Activated T-helper 17 cell treated with anti-CD3 and anti-CD28 coated beads, Interleukin-2, amount 50 U/mL, for 72 hours (primary cell): Measurements from ENCODE around the gene SLC25A25. TPM values are rescaled to one million over a fixed set of nuclear protein-coding genes. Genes with fewer than 3 reads are reported as not detected.
"Not testable (repeated sequence)": the region's sequence is repeated elsewhere in the genome, so short reads cannot be mapped to it uniquely, and the experiment has no call there.

Source experiments
- ATAC-seq: fragments of 150-1000 bp; cut with Tn5 transposase; replicated peaks from 2 replicates; pipeline ENCODE4 v1.10.0; 2021; ENCODE audit warnings: mild to moderate bottlenecking, moderate library complexity
- H3K27ac Mint-ChIP-seq: one replicate; pipeline ENCODE4 v1.8.0; 2022; ENCODE audit warnings: mixed read lengths
- H3K27me3 Mint-ChIP-seq: one replicate; pipeline ENCODE4 v1.8.0; 2022; ENCODE audit warnings: mixed read lengths
- H3K36me3 Mint-ChIP-seq: one replicate; pipeline ENCODE4 v1.8.0; 2022; ENCODE audit warnings: low read depth, mild to moderate bottlenecking, mixed read lengths
- H3K4me1 Mint-ChIP-seq: one replicate; pipeline ENCODE4 v1.8.0; 2022; ENCODE audit warnings: mixed read lengths
- H3K4me3 Mint-ChIP-seq: one replicate; pipeline ENCODE4 v1.8.0; 2022; ENCODE audit warnings: mild to moderate bottlenecking, mixed read lengths
- H3K9me3 Mint-ChIP-seq: one replicate; pipeline ENCODE4 v1.8.0; 2022; ENCODE audit warnings: mixed read lengths
- total RNA-seq, 2 donors: library from RNA; stranded (reverse); gene quantifications; one replicate each; pipeline ENCODE4 v1.2.3, GENCODE V29; 2022

Gene SLC25A25
- total RNA-seq, 2 donors from 2014 or later = 10.8 to 12.7 TPM

DNA sequence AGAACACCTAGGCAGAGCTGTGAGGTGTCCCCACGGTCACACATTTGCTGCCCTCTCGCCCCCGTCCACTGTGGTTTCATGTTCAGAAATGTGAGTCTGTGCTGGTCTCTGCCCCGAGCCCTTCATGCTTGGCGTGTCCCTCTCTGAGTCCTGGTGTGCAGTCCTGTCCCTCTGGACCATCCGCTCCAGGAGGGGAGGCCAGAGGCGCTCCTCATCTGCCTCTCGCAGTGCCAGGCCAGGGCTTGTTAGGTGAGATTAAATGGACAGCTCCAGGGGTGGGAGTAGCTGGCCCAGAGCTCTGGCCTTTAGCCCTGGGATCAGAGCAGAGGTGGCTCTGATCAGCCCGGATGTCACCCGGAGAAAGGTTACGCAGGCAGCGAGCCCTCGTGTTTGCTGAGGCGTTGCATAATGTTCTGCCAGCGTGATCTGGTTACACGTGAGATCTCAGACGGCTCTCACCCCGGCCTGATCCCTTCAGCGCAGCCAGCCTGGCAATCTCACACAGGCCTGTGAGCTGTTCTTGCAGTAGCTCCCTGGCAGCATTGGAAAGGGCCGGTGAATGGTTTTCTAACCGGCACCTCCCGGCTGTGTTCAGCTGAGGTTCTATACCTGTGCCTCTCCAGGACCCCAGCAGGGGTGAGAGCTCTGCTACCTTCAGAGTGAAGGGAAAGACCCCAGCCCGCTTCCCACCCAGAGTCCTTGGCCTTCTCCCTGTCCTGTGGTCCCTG is 35.0 kb downstream of the SLC25A25 start:
- Mint-ChIP-seq H3K36me3 (peaks cover 67% of the 10 kb centered on the region), H3K4me3 (no peak overlapping the region), H3K9me3 (no peaks in the 10 kb centered on the region), H3K27me3 (no peaks in the 10 kb centered on the region), H3K27ac (peak overlapping the region; percentile 79), H3K4me1 (peaks cover 18% of the 10 kb centered on the region)
- ATAC-seq = no peak

DNA sequence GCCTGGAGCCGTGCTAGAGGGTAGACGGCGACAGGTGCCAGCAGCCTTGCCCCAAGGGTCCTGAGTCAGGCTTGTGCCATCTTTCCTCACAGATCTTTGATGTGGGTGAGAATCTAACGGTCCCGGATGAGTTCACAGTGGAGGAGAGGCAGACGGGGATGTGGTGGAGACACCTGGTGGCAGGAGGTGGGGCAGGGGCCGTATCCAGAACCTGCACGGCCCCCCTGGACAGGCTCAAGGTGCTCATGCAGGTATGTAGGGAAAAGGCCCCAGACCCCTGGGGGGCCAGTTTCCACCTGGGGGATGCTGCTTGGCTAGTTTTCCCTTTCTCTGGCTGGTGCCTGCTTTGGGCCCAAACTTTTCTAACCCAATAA is 35.5 kb downstream of the SLC25A25 start:
- Mint-ChIP-seq H3K9me3 (no peaks in the 10 kb centered on the region), H3K27ac (peak overlapping the region; percentile 79), H3K27me3 (no peaks in the 10 kb centered on the region), H3K36me3 (peaks cover 69% of the 10 kb centered on the region), H3K4me3 (no peak overlapping the region), H3K4me1 (peaks cover 15% of the 10 kb centered on the region)
- ATAC-seq = peak; percentile 75

DNA sequence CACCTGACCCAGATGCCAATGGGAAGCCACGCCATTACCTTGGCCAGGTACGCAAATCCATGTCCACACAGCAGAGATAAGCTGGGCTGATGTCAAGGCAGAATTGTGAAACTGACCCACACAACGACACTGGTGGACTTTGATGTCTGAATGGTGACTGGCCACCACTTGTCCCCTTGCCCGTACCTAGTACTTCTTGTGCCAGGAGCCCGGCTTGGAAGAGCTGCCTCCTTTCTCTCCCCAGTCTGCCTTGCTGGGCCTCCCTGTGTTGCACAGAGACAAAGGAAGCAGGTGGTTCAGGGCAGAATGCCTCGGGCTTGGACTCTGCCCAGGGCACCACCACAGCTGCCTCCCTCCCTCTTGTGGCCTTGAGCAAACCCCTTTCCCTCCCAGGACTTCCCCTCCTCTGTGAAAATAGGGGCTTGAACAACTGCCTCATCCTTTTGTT is 36.2 kb downstream of the SLC25A25 start:
- Mint-ChIP-seq H3K27me3 (no peaks in the 10 kb centered on the region), H3K4me3 (no peak overlapping the region), H3K36me3 (peaks cover 69% of the 10 kb centered on the region), H3K9me3 (no peaks in the 10 kb centered on the region), H3K4me1 (peaks cover 15% of the 10 kb centered on the region), H3K27ac (no peak overlapping the region)
- no peak for ATAC-seq

DNA sequence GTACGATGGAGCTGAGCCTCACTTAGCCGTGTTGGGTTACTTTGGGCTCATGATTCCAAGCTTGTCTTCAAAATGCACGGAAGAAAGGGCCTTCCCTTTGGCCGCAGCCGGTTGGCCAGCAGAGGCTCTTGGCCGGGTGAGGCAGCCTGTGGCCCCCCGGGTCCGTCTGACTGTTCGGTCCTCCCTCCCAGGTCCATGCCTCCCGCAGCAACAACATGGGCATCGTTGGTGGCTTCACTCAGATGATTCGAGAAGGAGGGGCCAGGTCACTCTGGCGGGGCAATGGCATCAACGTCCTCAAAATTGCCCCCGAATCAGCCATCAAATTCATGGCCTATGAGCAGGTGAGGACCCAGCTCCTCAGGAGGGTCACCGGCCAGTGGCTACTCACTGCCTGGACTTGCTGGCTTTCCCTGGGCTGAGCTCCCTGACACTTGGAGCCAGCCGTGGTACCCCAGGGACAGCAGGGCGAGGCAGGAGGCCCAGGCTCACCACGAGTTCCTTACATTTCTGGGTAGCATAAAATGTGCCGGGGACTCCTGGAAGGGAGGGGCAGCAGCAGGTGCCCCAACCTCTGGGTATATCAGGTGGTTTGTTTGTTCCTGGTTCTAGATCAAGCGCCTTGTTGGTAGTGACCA is 37.6 kb downstream of the SLC25A25 start:
- Mint-ChIP-seq H3K27me3 (no peaks in the 10 kb centered on the region), H3K36me3 (peaks cover 76% of the 10 kb centered on the region), H3K27ac (no peak overlapping the region), H3K4me1 (peaks cover 16% of the 10 kb centered on the region), H3K9me3 (no peaks in the 10 kb centered on the region), H3K4me3 (no peak overlapping the region)
- no peak for ATAC-seq

DNA sequence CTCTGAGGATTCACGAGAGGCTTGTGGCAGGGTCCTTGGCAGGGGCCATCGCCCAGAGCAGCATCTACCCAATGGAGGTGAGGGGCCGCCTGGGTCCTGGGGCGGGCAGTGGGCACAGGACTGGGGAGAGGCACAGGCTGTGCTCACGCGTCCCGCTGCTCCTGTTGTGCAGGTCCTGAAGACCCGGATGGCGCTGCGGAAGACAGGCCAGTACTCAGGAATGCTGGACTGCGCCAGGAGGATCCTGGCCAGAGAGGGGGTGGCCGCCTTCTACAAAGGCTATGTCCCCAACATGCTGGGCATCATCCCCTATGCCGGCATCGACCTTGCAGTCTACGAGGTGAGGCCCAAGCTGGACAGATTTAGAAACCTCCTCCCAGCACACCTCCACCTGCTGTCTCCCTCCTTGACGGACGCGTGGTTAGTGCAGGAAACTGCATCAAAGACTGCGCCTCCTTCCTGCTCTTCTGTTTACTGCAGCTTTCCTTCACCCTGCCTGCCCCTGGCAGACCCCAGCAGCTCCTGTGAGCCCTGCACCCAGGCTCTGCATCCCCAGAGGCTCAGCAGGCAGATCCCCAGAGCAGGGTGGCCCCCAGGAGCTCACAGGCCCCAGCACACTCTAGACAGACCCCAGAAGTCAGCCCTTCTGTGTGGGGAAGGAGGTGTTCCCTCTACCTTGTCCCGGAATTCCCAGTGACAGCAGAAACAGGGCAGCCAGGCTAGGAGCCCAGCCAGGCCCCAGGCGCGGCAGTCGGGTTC is 38.3 kb downstream of the SLC25A25 start:
- Mint-ChIP-seq H3K4me1 (peaks cover 16% of the 10 kb centered on the region), H3K27me3 (no peaks in the 10 kb centered on the region), H3K27ac (no peak overlapping the region), H3K4me3 (no peak overlapping the region), H3K9me3 (no peaks in the 10 kb centered on the region), H3K36me3 (peaks cover 69% of the 10 kb centered on the region)
- no peak for ATAC-seq

DNA sequence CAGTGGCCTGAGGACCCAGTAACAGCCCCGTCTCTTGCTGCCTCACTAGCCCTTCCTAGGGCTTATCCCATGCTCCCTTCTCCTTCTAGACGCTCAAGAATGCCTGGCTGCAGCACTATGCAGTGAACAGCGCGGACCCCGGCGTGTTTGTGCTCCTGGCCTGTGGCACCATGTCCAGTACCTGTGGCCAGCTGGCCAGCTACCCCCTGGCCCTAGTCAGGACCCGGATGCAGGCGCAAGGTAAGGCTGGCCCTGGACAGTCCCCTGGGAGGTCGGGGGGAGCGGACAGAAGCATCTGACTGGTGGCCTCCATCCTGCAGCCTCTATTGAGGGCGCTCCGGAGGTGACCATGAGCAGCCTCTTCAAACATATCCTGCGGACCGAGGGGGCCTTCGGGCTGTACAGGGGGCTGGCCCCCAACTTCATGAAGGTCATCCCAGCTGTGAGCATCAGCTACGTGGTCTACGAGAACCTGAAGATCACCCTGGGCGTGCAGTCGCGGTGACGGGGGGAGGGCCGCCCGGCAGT is 39.0 kb downstream of the SLC25A25 start:
- Mint-ChIP-seq H3K4me3 (no peak overlapping the region), H3K9me3 (no peaks in the 10 kb centered on the region), H3K27me3 (no peaks in the 10 kb centered on the region), H3K27ac (no peak overlapping the region), H3K4me1 (peaks cover 16% of the 10 kb centered on the region), H3K36me3 (peaks cover 66% of the 10 kb centered on the region)
- no peak for ATAC-seq

DNA sequence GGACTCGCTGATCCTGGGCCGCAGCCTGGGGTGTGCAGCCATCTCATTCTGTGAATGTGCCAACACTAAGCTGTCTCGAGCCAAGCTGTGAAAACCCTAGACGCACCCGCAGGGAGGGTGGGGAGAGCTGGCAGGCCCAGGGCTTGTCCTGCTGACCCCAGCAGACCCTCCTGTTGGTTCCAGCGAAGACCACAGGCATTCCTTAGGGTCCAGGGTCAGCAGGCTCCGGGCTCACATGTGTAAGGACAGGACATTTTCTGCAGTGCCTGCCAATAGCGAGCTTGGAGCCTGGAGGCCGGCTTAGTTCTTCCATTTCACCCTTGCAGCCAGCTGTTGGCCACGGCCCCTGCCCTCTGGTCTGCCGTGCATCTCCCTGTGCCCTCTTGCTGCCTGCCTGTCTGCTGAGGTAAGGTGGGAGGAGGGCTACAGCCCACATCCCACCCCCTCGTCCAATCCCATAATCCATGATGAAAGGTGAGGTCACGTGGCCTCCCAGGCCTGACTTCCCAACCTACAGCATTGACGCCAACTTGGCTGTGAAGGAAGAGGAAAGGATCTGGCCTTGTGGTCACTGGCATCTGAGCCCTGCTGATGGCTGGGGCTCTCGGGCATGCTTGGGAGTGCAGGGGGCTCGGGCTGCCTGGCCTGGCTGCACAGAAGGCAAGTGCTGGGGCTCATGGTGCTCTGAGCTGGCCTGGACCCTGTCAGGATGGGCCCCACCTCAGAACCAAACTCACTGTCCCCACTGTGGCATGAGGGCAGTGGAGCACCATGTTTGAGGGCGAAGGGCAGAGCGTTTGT is 39.6 kb downstream of the SLC25A25 start:
- Mint-ChIP-seq H3K36me3 (peaks cover 59% of the 10 kb centered on the region), H3K27ac (no peak overlapping the region)

DNA sequence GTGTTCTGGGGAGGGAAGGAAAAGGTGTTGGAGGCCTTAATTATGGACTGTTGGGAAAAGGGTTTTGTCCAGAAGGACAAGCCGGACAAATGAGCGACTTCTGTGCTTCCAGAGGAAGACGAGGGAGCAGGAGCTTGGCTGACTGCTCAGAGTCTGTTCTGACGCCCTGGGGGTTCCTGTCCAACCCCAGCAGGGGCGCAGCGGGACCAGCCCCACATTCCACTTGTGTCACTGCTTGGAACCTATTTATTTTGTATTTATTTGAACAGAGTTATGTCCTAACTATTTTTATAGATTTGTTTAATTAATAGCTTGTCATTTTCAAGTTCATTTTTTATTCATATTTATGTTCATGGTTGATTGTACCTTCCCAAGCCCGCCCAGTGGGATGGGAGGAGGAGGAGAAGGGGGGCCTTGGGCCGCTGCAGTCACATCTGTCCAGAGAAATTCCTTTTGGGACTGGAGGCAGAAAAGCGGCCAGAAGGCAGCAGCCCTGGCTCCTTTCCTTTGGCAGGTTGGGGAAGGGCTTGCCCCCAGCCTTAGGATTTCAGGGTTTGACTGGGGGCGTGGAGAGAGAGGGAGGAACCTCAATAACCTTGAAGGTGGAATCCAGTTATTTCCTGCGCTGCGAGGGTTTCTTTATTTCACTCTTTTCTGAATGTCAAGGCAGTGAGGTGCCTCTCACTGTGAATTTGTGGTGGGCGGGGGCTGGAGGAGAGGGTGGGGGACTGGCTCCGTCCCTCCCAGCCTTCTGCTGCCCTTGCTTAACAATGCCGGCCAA is 40.4 kb downstream of the SLC25A25 start:
- H3K27ac Mint-ChIP-seq = no peak overlapping the region
- no peak for ATAC-seq
- H3K4me3 Mint-ChIP-seq = no peak overlapping the region
- no peaks in the 10 kb centered on the region for H3K9me3 Mint-ChIP-seq
- H3K4me1 Mint-ChIP-seq = peaks cover 9% of the 10 kb centered on the region
- H3K27me3 Mint-ChIP-seq = no peaks in the 10 kb centered on the region
- H3K36me3 Mint-ChIP-seq = peaks cover 54% of the 10 kb centered on the region

More for the DNA sequence above, 39.6 kb downstream of the SLC25A25 start:
- Mint-ChIP-seq H3K4me1 (peaks cover 14% of the 10 kb centered on the region), H3K27me3 (no peaks in the 10 kb centered on the region), H3K9me3 (no peaks in the 10 kb centered on the region), H3K4me3 (no peak overlapping the region)
- no peak for ATAC-seq

DNA sequence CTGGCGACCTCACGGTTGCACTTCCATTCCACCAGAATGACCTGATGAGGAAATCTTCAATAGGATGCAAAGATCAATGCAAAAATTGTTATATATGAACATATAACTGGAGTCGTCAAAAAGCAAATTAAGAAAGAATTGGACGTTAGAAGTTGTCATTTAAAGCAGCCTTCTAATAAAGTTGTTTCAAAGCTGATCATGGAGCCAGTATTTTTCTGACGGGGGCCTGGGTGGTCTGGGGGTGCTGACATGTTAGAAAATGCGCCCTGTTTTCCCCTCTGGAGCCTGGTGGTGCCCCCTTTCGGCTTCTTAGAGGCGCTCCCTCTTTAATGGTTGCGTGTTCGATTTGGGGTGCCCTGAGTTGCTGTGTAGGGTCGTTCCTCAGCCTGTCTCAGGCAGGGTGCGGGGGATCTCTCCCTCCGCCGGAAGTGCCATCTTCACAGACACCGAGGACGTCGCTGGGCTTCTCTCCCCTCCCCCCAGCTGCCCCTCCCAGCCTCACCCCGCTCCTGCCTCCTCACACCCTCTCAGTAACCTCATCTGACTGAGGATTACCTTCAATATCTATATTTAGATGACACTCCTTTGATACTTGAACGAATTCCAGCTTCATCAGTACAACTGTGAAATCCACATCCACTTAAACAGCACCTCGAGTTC is 41.1 kb downstream of the SLC25A25 start:
- Mint-ChIP-seq H3K36me3 (peaks cover 49% of the 10 kb centered on the region), H3K27me3 (no peaks in the 10 kb centered on the region), H3K9me3 (no peaks in the 10 kb centered on the region), H3K4me1 (peaks cover 5% of the 10 kb centered on the region), H3K4me3 (no peak overlapping the region), H3K27ac (peak overlapping the region; percentile 44)
- no peak for ATAC-seq

DNA sequence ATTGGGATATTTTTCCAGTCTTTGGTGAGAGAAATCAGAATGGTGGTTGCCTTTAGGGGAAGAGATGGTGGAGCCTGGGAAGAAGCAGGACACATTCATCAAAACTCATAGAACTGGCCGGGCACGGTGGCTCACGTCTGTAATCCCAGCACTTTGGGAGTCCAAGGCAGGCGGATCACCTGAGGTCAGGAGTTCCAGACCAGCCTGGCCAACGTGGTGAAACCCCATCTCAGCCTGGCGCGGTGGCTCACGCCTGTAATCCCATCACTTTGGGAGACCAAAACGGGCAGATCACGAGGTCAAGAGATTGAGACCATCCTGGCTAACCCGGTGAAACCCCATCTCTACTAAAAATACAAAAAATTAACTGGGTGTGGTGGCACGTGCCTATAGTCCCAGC is 43.7 kb downstream of the SLC25A25 start:
- not testable (repeated sequence) for H3K27me3 Mint-ChIP-seq, H3K27ac Mint-ChIP-seq, H3K4me1 Mint-ChIP-seq, H3K9me3 Mint-ChIP-seq, ATAC-seq, H3K4me3 Mint-ChIP-seq
- H3K36me3 Mint-ChIP-seq = peaks cover 27% of the 10 kb centered on the region

DNA sequence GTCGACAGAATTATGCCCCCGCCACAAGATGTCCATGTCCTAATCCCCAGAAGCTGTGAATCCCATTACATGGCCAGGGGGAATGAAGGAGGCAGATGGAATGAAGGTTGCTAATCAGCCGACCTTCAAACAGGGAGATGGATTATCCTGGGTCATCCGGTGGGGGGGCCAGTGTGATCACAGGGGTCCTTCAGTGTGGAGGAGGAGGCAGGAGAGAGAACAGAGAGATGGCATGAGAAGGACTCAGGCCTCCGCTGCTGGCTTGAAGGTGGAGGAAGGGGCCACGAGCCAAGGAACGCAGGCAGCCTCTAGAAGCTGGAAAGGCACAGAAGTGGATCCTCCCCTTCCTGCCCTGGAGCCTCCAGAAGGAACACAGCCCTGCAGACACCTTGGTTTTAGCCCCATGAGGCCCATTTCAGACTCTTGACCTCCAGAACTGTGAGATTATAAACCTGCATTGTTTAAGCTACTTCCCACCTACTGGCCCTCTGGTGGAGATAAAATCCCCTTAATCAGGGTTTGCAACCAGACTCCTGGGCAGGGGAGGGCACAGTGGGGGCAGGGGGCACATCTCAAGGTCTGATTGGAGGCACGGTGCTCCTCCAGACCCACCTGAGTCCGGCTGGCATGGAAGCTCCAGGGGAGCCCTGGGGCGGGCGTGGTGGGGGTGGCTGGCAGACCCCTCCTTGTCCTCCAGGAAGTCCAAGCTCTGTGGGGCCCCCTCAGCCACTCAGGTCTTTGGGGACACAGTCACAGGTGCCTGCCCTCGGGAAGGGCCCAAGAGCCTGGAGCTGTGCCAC is 45.7 kb downstream of the SLC25A25 start:
- no peak for ATAC-seq

DNA sequence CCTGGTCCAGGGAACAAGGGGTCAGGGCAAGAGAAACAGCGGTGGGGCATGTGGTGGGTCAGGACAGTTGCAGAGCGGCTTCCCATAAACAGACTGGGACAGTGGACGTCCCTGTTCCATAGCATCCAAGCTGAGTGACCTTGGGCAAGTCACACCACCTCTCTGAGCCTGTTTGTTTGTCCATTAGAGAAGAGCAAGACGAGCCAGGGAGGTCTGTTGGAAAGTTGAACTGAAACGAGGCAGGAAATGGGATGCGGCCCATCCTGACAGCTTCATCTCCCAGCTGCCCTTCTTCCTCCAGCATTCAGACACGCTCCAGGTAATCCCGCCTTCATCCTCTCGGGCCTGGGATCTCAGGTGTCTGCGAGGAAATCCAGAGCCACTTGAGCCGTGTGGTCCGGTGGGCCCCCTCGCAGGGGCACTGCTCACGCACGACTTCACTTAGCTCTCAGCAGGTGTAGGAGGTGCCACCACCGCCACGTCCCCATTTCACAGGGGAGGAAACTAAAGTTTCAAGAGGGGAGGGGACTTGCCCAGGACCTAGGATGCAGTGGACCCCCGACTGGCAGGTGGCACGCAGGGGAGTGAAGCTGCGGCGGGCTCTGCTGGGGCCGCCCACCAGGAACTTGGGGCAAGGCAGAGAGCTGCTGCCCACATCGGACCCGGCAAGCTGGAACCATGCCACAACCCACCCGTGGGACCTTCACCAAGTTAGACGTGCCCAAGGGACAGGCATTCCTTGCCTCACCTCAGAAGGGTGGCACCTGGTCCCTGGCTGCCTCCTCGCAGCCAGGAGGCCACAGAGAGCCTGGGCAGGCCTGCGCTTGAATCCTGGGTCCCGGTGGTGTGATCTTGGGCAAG is 46.5 kb downstream of the SLC25A25 start:
- no peak overlapping the region for H3K27ac Mint-ChIP-seq
- ATAC-seq = no peak
- H3K4me1 Mint-ChIP-seq = peaks cover 8% of the 10 kb centered on the region
- no peaks in the 10 kb centered on the region for H3K9me3 Mint-ChIP-seq
- peaks cover 12% of the 10 kb centered on the region for H3K36me3 Mint-ChIP-seq
- H3K4me3 Mint-ChIP-seq = no peak overlapping the region
- H3K27me3 Mint-ChIP-seq = no peaks in the 10 kb centered on the region

More for the DNA sequence above, 45.7 kb downstream of the SLC25A25 start:
- Mint-ChIP-seq H3K4me1 (peaks cover 10% of the 10 kb centered on the region), H3K36me3 (peaks cover 14% of the 10 kb centered on the region), H3K9me3 (no peaks in the 10 kb centered on the region), H3K27ac (no peak overlapping the region), H3K27me3 (no peaks in the 10 kb centered on the region), H3K4me3 (no peak overlapping the region)
